Measurements from ENCODE around the gene LRATD1.
"Not testable (repeated sequence)": the region's sequence is repeated elsewhere in the genome, so short reads cannot be mapped to it uniquely, and the experiment has no call there.

LRATD1 gene, protein sequence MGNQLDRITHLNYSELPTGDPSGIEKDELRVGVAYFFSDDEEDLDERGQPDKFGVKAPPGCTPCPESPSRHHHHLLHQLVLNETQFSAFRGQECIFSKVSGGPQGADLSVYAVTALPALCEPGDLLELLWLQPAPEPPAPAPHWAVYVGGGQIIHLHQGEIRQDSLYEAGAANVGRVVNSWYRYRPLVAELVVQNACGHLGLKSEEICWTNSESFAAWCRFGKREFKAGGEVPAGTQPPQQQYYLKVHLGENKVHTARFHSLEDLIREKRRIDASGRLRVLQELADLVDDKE

DNA sequence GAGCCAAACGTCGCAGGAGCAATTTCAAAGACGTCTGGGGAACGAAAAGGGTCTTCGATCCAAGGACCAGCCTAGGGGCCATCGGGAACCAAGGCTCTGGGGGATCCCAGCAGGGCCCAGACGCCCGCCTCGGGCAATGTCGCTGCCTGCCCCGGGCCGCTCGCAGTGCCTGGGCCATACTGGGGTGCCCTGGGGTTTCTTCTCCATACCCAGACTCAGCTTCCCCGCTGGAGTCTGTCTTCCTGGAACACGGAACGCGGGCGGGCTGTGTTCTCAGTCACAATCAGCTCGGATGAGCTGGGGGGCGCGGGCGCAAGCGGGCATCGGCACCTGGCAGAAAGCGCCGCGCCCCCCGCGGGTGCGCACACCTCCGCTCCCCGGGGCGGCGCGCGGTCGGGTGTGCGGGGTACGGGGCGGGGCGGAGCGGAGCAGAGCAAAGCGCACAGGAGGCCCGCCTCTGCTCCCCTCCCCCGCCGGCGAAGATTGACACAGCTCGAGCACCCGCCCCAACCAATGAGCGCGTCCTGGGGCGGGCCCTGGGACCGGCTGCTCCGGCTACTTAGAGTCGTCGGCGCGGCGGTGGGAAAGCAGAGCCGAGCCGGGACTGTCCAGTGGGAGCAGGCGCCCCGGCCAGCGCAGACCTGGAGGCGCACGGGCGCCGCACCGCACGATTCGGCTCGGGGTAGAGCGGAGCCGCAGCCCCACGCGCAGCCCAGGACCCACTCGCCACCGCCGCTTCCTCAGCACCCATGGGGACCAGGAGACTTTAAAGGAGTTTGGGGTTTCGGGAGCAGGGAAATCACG is at the start of gene LRATD1:
TSS of gene LRATD1 (plus strand) at position 585 of the 804 bp plus-strand sequence. CDS start 1,263 bp downstream, outside the sequence.
- DNase-seq, result peak; percentile 32

GRCh38 chr2:14583059-14583458 is 49.5 kb upstream of the LRATD1 start:
- DNase-seq, result no peak

GRCh38 chr2:14583802-14584201 is 48.7 kb upstream of the LRATD1 start:
- DNase-seq, result no peak

DNA sequence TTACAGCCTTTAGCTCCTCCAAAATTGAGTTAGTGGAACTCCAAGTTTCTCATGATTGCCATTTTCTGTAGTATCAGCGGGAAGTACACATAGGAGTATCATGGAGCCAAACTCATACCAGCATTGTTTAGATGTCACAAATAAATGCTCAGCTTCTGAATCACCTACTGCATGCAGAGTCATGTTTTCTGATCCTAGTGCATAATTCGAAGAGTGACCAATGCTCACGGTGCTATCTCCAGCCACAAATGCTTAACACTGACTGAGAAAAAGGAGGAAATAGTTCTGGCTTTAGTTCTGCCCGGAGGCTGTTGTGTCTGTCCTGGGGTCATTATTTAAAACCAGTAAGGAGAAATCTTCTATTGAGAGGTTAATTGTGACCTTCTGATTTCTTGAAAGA is 45.4 kb upstream of the LRATD1 start:
- no peak for DNase-seq

- no peak for DNase-seq
Measured at GRCh38 chr2:14601156-14601770, 31.3 kb upstream of the LRATD1 start.

DNA sequence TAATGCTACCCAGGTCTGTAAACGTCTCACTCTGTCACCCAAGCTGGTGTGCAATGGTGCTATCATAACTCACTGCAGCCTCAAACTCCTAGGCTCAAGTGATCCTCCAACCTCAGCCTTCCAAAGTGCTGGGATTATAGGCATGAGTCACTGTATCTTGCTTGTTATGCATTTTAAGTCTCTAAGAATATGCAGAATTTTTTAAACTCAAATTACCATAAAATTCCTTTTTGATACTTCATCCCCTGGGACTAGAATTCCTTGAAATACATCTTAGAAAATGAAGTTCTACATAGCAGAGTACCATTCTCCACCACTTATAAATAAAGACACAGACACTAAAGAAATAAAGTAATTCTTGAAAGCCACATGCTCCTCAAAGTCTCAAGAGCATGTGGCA is 30.2 kb upstream of the LRATD1 start:
- no peak for DNase-seq

- DNase-seq, result no peak
Measured at GRCh38 chr2:14603676-14604075, 28.8 kb upstream of the LRATD1 start.

GRCh38 chr2:14608245-14608644 is 24.3 kb upstream of the LRATD1 start:
- no peak for DNase-seq

- no peak for DNase-seq
Measured at GRCh38 chr2:14614017-14614416, 18.5 kb upstream of the LRATD1 start.

- DNase-seq, result no peak
Measured at GRCh38 chr2:14615121-14615520, 17.4 kb upstream of the LRATD1 start.

GRCh38 chr2:14615760-14616159 is 16.8 kb upstream of the LRATD1 start:
- no peak for DNase-seq

- no peak for DNase-seq
Measured at GRCh38 chr2:14616342-14616741, 16.2 kb upstream of the LRATD1 start.

- DNase-seq, result no peak
Measured at GRCh38 chr2:14616950-14617349, 15.6 kb upstream of the LRATD1 start.

GRCh38 chr2:14619441-14619840 is 13.1 kb upstream of the LRATD1 start:
- no peak for DNase-seq

DNA sequence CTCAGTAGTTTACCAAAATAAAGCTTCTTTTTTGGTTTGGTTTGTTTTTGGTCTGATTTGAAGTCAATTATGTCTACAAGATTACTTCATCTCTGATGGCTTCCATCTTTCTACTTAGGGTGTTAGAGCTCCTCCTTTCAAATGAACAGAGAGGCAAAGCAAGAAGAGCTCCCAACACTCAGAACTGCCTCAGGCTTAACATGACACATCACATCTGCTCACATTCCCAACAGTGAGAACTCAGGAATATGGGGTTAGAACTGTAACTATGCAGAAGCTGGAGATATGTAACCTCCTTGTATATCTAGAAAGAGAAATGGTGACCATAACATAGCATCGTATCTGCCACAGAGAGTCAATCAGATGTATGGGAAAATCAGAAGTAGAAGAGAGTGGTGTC is 11.4 kb upstream of the LRATD1 start:
- no peak for DNase-seq

DNA sequence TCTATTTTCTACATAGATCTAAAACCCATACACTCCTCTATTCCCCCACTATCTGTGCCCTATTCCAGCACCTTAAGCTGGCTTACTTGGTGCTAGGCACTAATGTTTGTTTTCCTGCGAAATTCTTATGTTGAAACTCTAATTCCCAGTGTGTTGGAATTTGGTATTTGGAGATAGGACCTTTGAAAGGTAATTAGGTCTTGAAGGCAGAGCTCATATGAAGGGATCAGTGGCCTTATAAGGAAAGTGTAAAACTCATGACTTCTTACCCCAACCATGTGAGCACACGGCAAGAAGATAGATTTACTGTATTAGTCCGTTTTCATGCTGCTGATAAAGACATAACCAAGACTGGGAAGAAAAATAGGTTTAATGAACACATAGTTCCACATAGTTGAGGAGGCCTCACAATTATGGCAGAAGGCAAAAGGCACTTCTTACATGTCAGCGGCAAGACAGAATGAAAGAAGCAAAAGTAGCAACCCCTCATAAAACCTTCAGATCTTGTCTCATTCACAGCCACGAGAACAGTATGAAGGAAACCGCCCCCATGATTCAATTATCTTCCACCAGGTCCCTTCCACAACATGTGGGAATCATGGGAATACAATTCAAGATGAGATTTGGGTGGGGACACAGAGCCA is 10.5 kb upstream of the LRATD1 start:
- DNase-seq, result no peak

DNA sequence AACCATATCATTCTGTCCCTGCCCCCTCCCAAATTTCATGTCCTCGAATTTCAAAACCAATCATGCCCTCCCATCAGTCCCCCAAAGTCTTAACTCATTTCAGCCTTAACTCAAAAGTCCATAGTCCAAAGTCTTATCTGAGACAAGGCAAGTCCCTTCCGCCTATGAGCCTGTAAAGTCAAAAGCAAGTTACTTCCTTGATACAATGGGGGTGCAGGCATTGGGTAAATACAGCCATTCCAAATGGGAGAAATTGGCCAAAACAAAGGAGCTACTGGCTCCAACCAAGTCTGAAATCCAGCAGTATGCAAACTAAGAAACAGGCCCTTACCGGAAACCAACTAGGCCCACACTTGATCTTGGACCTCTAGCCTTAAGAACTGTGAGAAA is 10.0 kb upstream of the LRATD1 start:
- DNase-seq, result not testable (repeated sequence)

DNA sequence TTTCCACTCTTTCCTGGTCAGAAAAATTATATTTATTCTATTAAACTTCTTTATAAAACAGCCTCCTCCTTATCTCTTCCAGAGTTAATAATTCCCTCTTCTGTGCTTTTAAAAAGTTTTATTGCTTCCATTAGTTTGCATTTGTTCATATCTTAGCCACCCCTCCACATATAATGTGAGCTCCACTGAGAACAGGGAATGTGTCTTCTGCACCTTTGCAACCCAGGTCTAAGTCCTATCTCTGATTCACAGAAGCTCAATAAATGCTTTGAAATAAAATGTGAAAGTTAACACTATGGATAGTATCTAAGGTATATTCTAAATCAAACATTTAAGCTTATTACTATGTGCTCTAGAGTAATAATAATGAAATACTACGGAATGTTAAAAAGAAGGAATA is 9.3 kb upstream of the LRATD1 start:
- DNase-seq, result no peak

DNA sequence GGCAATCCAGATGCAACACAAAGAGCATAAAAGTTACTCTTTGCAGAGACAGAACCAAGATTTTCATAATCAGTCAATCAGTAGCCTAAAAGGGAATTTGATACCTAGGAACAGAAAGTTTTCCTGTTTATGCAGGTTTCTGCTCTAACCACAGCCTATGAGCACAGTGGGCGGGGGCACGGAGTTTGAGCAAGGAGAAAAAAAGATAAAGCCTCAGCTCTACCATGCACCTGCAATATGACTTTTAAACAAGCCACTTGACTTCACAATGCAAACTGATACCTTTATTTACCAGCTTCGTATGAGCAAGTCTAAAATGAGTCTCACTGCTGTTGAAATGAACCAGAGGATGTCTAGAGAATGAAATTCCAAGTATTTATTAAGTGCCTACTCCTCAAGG is 5.6 kb upstream of the LRATD1 start:
- DNase-seq, result no peak

GRCh38 chr2:14628901-14629300 is 3.6 kb upstream of the LRATD1 start:
- no peak for DNase-seq

DNA sequence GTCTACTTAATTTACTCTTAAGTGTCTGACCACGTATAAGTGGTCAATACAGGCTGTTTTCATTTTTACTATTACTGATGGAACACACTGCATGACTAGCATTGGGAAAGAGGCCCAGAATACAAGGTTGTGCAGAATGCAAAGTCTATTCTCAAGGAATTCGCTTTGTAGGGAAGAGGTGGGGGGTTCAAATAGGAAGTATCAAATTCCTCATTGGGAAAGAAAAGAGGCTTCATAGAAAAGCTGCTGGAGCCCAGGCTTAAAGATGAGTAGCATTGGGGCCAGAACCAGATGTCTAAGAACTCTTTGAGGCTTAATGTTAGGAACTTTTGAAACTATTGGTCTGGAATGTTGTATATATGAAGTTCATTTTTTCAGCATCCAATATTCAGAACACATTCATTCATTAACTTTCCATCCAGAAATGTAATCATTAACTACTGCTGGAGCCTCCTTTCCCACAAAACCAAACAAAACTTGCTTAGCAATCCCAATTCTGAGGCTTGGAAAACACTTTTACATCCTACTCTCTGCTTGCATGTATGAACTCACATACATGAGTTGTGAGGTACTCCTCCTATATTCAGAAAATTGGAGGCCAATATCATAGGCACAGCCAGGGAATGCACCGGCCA is 994 bp upstream of the LRATD1 start:
- DNase-seq, result no peak

DNA sequence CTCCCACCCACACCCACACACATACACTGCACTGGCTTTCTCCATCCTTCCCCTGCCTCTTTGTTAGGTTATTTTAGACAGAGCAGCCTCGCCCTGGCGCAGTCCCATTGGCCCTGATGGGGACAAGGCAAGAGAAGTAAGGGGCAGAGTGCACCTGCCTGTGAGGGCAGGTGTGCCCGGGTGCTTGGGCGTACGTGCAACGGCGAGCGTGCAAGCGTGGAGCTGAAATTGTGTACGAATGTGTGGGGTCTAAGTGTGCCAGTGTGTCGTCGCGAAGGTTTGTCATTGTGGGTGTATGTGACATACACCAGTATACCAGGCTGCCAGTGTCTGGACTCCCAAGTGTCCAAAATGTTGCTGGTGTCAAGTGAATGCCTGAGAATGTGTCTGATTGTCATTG is 544 bp downstream of the LRATD1 start:
- DNase-seq, result no peak
